BE2C (cell line): ENCODE measurements around the gene CDC14B.

Experiments
- DNase-seq: peaks from one replicate; pipeline ENCODE4 v3.0.0-alpha.2; 2020
- H3K27me3 ChIP-seq: fragments of 250-450 bp; sonication (Bioruptor Pico); 2 replicates; pipeline ENCODE4 v1.5.1; 2020; ENCODE audit warnings: mild to moderate bottlenecking
- H3K36me3 ChIP-seq: fragments of 250-450 bp; sonication (Bioruptor Pico); 2 replicates; pipeline ENCODE4 v1.5.1; 2020; ENCODE audit warnings: mild to moderate bottlenecking
- H3K4me1 ChIP-seq: fragments of 250-450 bp; sonication (Bioruptor Pico); 2 replicates; pipeline ENCODE4 v1.5.1; 2020
- H3K4me3 ChIP-seq: 2 replicates; pipeline ENCODE4 v1.5.1; 2011; ENCODE audit warnings: low read depth, low read length
- H3K9me3 ChIP-seq: fragments of 250-450 bp; sonication (Bioruptor Pico); 2 replicates; pipeline ENCODE4 v1.5.1; 2020
- CTCF ChIP-seq: IDR thresholded peaks from 2 replicates; pipeline ENCODE4 v1.5.1; 2012; ENCODE audit warnings: mild to moderate bottlenecking, low read depth, low read length

CDC14B gene

GRCh38 chr9:96497117-96497399, 122.6 kb downstream of the CDC14B start:
- TF ChIP-seq CTCF, result no peak
- no peaks in the 10 kb centered on the region for H3K9me3 ChIP-seq
- no peaks in the 10 kb centered on the region for H3K27me3 ChIP-seq
- no peaks in the 10 kb centered on the region for H3K4me1 ChIP-seq
- no peak for DNase-seq
- H3K36me3 ChIP-seq, result no peaks in the 10 kb centered on the region
- no peak overlapping the region for H3K4me3 ChIP-seq

GRCh38 chr9:96496368-96497116, 123.1 kb downstream of the CDC14B start:
- Histone ChIP-seq H3K27me3 (no peaks in the 10 kb centered on the region), H3K4me1 (no peaks in the 10 kb centered on the region), H3K4me3 (no peak overlapping the region), H3K9me3 (no peaks in the 10 kb centered on the region), H3K36me3 (no peaks in the 10 kb centered on the region)
- DNase-seq, result no peak
- no peak for TF ChIP-seq CTCF

- no peaks in the 10 kb centered on the region for H3K4me1 ChIP-seq
- DNase-seq, result no peak
- no peaks in the 10 kb centered on the region for H3K9me3 ChIP-seq
- no peak overlapping the region for H3K4me3 ChIP-seq
- no peaks in the 10 kb centered on the region for H3K27me3 ChIP-seq
- TF ChIP-seq CTCF, result no peak
- H3K36me3 ChIP-seq, result no peaks in the 10 kb centered on the region
Measured at GRCh38 chr9:96495341-96495740, 124.3 kb downstream of the CDC14B start.

- DNase-seq, result no peak
- no peaks in the 10 kb centered on the region for H3K27me3 ChIP-seq
- TF ChIP-seq CTCF, result no peak
Measured at GRCh38 chr9:96494215-96494800, 125.3 kb downstream of the CDC14B start.

GRCh38 chr9:96493757-96494156, 125.9 kb downstream of the CDC14B start:
- Histone ChIP-seq H3K4me1 (no peaks in the 10 kb centered on the region), H3K9me3 (no peaks in the 10 kb centered on the region), H3K27me3 (no peaks in the 10 kb centered on the region), H3K4me3 (no peak overlapping the region), H3K36me3 (peaks cover 4% of the 10 kb centered on the region; the same call in 1 of the 2 replicates)
- DNase-seq, result no peak
- no peak for TF ChIP-seq CTCF

More at GRCh38 chr9:96494215-96494800, 125.3 kb downstream of the CDC14B start:
- Histone ChIP-seq H3K36me3 (peaks cover 4% of the 10 kb centered on the region; the same call in 1 of the 2 replicates), H3K4me1 (no peaks in the 10 kb centered on the region), H3K4me3 (no peak overlapping the region), H3K9me3 (no peaks in the 10 kb centered on the region)

- no peak overlapping the region for H3K4me3 ChIP-seq
- no peaks in the 10 kb centered on the region for H3K4me1 ChIP-seq
- no peak for TF ChIP-seq CTCF
- H3K27me3 ChIP-seq, result no peaks in the 10 kb centered on the region
- no peaks in the 10 kb centered on the region for H3K9me3 ChIP-seq
- DNase-seq, result no peak
- H3K36me3 ChIP-seq, result peaks cover 8% of the 10 kb centered on the region
Measured at GRCh38 chr9:96492993-96493531, 126.6 kb downstream of the CDC14B start.
